Renal cortex interstitium (tissue), 11 donors: ENCODE data around the gene RASSF1. TPM values are rescaled to one million over a fixed set of nuclear protein-coding genes. Genes with fewer than 3 reads are reported as not detected.

Experiments used
- DNase-seq, 11 donors: peaks; one replicate each; pipeline ENCODE4 v3.0.0-alpha.2; 2013; ENCODE audit warnings: low read depth in 9 of 11, low spot score in 4 of 11; ENCODE audit errors: extremely low read depth in 1 of 11
- polyA plus RNA-seq, 3 donors: library from polyadenylated mRNA; unstranded; fragments of 120-200 nt; gene quantifications; one replicate each; pipeline ENCODE4 v1.2.1, GENCODE V29; 2013; ENCODE audit not compliant: insufficient read length in 3 of 3

RASSF1 gene
- polyA plus RNA-seq, 3 donors = 16.4 to 22.2 (median 22.1) TPM

DNA sequence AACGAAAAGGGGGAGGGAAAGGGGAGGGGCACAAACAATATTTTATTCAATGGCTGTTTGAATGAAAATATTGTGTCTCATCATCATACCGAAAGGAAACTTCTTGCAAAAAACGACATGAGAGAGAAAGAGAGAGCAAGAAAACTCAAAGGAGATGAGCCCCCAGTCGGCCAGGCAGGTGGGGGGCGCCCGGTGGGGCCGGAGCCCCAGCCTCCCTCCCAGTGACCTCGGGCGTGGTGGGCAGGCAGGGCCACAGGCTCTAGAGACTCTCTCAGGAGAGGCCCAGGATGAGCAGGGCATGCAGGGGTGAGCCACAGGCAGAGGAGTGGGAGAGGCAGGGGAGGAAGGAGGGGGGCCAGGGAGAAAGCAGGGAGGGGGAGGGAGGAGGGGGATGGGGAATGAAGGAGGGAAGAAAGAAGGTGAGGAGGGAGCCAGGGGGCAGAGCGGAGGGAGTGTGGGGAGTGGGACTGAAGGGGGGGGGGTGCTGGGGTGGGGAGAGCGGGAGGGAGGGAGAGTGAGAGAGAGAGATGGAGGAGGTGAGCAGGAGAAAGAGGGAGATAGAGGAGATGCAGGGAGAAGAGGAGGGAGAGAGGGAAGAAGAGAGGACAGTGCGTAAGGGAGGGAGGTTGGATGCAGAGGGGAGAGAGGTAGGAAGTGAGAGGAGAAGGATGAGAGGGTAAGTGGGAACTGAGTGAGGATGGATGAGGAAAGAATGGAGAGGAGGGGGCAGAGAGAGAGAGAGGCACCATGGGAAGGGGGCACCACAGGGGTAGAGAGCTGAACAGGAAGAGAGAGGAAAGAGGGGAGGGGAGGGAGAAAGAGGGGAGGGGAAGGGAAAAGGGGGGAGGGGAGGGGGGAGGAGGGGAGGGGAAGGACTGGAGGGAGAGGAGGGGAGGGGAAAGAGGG, 32.8 kb upstream of the RASSF1 start:
- no peak for DNase-seq

DNA sequence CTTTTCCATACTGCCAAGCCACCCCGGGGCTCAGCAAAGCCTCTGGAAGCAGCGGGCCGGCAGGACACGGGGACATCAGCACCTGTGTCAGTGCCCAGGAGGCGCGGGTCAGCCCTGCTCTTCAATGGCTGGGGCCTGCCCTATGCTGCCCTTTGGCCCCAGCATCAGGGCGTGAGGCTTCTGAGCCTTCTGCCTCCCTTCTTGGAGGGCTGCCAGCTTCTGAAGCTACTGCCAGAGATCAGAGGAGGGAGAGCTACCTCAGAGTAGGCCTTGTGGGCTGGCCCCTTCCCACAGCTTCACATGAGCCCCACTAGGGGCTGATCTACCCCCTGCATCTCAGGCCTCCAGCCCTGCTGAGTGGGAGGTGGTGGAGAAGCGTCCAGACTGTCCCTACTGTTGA, 31.7 kb upstream of the RASSF1 start:
- no peak for DNase-seq

DNA sequence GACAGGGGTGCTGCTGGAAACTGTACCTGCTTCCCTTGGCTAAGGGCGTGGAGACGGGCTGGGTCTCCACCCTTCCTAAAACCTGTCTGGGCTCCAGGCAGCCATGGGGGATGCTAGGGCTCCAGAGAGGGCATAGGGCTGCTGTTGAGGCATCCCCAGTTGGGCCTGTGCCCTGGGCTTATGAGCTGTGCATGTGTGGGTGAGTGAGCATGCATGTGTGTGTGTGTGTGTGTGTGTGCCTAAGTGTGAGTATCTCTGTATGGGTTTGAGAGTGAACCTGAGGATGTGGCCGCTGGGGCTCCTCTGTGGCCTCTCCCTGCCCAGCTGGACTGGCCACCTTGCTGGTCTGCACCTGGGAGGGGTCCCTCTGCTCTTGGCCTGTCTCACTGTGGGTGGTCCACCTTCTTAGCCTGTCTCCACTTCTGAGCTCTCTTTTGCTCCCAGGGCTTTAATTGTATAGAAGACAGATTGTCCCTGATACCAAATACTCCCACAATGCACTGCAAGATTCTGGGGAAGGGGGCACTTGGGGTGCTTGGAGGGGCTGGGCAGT, 30.6 kb upstream of the RASSF1 start:
- no peak for DNase-seq

DNA sequence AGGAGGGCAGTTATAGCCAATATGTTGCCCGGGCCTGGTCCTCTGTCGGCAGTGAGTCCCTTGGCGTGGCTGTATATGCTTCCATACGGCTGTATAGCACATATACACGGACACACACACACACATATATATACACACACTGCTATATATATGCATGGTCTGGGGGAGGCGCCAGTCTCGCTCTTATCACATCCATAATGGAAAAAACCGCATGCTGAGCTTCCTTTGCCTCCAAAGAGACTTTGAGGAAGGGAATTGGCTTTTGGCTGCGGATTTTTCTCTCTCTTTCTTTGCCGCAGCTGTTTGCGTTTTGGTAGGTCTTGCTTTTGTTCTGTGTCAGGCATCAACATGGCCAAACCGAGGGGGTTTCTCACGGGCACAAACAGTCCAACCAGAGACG, 30.0 kb upstream of the RASSF1 start:
- DNase-seq = no peak

DNA sequence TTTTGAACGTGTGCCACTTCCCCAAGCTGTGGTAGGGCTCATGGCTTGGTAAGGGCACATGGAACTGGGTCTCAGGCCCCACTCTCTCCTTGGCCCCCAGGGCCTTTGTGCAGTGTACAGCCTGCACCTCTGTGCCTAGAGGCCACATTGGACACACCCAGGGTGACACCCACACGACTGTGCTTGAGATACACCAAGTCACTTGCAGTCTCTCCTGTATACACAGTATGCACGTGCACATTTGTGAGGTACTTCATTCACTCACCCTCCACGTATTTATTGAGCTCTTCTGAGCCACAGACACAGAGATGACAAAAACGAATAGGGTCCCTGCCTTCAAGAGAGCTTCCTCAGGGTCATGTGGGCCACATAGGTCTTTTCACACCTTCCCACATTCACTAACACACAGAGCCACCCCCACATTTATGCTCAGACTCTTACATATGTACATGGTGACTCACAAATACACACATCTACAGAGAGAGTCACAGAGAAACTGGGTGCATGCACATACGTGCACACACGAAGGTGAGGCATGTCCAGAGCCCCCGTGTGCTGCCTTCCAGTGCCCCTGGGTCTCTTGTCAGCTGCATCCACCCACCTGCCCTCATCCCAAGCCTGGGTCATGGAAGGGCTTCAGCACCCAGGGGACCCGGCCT, 28.5 kb upstream of the RASSF1 start:
- DNase-seq = no peak

DNA sequence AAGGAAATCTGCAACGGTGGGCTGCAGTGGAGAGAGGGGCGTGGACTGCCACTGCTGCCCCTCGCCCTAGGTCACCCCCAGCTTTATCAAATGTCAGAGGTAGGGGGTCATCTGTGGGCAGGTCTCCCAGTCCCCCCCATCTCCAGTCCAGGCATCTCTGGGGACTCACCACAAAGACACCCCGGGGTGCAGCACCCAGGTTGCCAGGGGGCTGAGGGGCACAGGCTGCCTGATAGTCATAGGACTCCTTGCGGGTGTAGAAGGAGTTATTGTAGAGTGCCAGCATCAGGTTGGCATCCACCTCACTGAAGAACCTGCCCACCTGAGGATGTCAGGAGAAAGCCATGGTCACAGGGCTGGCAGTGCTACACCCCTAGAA, 25.2 kb upstream of the RASSF1 start:
- no peak for DNase-seq

DNA sequence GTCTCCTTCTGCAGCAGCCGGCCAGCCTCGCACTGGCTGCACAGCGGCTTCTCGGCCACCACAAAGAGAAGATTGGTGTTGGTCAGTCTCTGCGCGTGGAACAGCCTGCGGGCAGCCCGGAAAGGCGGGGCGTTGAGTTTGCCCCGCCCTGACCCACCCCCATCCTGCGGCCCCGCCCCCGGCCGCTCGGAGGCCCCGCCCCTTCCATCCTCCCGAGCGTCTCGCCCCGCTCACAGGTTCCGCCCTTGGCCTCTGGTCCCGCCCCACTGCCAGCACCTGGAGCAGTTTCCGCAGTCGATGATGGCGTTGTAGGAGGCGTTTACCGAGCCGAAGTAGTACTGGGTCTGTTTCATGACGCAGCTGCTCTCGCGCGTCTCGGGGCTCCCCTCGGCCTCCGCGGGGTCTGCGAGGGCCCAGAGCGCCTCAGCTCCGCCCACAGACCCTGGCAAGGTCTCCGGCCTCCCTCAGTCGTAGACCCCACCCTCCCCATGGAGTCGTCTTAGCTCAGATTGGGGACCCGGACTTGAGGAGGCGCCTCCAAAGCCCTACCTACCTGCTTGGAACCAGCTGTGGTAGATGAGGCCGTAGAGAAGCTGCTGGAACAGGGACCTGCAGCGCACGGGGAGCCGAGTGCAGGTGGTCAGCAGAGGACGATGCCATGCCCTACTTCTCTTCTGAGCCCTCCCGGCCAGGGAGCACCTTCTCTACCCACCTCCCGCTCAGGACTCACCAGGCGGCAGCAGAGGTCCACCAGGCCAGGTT, 24.6 kb upstream of the RASSF1 start:
- peak in 2 of 11 donors; percentile 68 to 70 for DNase-seq

DNA sequence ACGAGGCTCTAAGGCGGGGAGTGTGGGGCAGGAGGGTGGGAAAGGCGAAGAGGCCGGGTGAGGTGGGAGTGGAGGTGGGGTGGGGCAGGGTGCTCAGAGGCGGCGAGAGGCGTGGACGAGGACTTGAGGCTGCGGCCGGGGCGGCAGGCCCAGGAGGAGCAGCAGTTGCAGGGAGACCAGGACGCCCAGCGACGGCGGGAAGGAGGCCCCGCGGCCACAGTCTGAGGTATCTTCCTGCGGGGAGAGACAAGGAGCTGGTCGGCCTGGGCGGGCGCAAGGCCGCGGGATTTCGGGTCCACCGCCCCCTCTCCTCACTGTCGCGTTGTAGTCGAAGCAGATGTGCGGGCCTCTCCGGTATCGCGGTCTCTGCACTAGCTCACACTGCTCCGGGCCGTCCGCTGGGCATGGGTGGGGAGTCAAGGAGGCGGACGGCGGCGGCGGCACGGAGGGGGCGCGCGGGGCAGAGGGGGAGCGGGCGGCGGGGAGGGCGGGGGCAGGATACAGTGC, 24.0 kb upstream of the RASSF1 start:
- no peak for DNase-seq

DNA sequence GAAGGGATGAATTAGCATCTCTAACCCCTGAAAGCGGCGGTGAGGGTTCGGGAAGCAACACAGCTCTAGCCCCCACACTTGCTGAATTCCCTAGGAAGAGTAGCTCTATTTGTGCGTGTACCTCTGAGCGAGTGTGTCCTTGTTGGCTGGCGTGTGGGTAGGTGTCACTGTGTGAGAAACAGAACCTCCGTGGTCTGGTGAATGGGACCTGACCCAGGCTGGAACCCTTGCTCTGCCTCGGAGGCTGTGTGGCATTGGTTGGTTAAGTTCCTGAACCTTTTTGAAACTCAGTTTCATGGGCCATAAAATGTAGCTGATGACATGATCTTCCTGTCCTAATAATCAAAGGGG, 19.1 kb upstream of the RASSF1 start:
- DNase-seq = no peak

DNA sequence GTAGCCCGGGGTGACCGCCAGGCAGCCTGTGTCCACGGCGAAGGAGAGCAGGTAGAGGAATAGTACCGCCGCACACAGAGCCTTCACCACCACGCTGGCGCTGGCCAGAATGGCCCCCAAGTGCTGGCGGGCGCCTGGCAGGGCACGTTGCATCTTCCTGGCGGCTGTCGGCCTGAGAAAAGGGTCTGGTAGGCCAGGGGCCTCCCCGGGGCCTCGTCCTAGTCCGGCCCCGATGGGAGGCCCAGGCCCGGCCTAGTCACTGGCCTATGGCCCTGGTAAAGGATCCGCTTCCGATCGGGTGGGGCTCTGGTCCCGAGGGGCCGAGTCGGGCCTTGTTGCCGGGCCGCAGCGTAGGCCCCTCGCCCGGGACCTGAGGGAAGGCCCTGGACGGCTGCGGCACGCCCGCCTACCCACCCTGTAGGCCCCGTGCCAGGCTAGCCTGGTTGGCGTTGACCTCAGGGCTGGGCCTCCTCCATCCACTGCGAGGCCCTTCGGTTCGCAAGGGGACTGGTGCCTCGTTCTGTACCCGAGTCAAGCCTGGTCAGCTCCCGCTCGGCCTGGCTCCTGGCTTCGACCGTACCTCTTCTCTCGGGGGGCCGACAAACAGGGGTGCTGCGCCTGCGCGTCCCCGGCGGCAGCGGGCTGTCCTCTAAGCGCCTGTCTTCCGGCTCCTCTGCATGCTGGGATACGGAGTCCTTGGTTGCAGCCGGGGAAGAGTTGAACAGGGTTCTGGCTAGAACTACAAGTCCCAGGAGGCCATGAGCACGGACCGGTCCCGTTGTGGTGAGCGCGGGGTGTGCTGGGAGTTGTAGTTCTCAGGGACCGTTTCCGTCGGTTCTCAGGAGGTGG, 18.5 kb upstream of the RASSF1 start, which contains the start of gene TMEM115:
TSS of gene TMEM115 (minus strand) at position 611 of the 849 bp plus-strand sequence. CDS start at position 153, 458 bp downstream.
- peak; percentile 89 to 99 (median 95) for DNase-seq

DNA sequence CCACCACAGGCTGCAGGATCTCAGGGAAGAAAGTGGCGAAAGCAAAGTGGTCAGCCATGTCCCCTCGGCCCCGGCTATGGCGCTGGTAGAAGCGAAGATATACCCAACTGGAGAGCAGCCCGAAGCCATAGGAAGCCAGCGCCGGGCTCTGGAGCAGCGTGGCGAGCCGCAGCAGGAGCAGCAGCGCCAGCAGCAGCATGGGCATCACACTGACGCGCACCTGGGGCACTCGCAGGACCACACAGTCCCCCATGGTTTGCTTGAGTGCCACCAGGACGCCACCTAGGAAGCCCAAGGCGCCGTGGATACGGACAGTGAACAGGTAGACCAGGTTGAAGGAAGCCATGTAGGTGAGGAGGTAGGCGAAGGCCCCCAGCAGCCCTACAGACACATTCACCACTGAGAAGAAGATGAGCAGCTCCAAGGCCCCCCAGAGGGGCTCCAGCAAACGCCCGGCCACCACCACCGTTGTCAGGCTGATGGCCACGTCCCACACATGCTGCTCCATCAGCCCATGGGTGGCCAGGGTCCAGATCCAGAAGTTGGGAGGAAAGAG, 17.8 kb upstream of the RASSF1 start:
- DNase-seq = no peak

DNA sequence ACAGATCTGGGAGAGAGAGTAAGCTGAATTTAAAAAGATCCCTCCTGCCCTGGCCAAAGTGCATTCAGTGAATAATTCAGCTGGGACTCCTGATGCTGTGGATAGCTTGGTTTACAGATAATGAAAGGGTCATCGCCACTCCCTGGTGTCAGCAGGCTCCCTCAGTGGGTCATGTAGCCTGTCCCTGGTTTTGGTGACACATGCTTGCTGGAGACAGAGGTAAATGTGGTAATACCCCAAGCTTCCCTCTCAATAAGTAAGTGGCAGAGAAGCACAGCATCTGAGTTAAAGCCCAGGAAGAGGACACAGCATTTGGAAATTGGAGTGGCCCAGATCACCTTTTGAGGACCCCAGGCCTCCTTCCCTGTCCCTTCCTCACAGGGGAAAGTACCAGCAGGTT, 16.8 kb upstream of the RASSF1 start:
- no peak for DNase-seq

DNA sequence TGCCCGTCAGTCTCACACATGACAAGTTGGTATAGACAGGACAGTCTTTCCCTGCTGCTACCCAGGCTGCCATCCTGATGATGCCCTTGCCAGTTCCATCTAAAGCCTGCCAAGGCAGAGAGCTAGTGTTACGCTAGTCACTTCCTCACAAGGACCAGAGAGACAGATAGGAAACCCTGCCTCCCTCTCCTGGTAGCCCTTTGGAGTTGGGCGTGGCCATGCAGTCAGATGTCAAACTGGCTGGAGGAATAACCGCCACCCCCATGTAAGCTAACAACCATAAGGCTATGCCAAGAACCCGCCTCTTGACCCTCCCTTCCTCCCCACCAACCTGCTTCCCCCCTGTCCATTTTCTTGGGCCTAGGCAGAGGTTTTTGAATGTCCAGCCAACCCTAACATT, 15.9 kb upstream of the RASSF1 start:
- DNase-seq = no peak

DNA sequence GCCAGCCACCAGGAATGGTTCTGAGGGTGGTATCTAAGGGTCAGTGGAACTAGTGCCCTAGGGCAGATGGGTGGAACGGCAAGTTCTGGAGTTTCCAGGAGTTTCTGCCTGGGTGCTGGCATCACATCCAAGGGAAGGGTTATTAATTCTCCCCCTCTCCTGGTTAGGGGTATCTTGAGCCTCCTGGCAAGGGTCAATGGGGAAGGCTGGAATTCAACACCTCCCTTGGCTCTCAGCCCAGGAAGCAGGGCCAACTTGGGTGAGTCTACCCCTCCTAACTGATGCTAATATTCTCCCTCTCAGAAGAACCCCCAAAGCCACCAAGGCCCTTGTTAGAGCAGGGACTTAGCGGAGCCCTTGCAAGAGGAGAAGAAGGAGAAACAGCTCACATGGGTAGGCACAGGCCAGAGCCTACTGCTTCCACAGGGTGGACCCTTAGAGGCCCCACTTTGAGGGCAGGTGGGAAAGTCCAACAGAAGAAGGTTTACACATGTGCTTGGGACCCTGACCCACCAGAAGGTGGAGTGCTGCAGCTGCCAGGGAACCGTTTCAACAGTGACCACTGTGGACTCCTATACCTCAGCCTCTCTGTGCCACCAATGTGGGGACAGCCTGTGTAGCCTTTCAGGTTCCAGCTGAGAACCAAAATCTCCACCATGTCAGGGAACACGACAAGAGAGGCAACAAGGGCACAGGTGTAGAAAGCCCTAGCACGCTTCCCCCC, 15.4 kb upstream of the RASSF1 start:
- no peak for DNase-seq

DNA sequence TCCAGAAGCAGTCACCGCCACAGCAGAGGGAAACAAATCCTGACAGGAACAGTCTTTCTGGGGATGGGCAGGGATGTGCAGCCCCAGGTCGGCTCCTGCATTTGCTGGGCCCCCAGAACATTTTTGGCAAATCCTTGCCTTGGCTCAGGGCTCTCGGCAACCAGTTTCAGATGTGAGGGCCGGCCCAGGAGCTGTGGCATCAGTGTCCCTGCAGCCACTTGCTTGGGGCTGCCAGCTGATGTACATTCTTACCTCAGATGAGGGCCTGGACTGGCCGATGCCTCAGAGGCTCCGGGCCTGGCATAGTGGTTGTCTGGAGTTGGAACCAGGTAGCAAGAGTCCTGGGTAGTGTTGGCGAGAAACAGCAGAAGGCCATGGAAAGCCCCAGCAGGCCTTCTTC, 14.2 kb upstream of the RASSF1 start:
- no peak for DNase-seq

DNA sequence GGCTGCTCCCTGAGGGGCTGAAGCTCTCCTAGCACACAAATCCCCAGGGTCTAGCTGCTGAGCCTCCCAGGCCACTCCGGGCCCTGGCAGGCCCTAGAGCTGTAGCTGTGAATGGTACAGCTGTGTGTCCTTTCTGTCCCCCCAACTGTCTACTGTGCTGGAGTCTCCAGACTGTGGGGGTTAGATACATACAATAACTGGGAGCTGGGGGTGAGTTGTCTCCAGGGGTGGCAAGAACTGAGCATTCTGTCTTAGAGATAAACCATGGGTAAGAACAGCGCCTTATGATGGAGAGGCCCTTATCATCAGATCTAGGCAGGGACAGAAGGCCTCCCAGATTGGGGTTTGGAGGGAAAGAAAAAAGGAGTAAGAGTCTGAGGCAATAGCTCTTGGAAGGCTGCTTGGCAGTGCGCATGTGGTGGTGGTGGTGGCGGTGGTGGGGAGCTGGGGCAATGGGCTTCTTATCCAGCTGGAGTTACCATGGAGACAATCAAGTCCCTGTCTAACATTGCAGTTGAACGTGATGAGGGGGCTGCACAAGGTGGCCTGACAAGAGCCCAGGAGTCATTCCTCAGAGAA, 13.6 kb upstream of the RASSF1 start:
- DNase-seq = no peak
